GM12891 (cell line): ENCODE results near the gene UNC5C.

Experiments
- POLR2A ChIP-seq: IDR thresholded peaks from 2 replicates; pipeline ENCODE4 v1.6.1; 2011; ENCODE audit warnings: low read depth, low read length, control low read depth
- POLR2AphosphoS5 ChIP-seq: IDR thresholded peaks from 2 replicates; pipeline ENCODE4 v1.6.1; 2011; ENCODE audit warnings: low read depth, low read length, control low read depth
- POU2F2 ChIP-seq: IDR thresholded peaks from 2 replicates; pipeline ENCODE4 v1.6.1; 2011; ENCODE audit warnings: low read depth, mild to moderate bottlenecking, control low read depth, low read length, moderate library complexity
- SPI1 ChIP-seq: IDR thresholded peaks from 2 replicates; pipeline ENCODE4 v1.6.1; 2011; ENCODE audit warnings: low read depth, low read length, control low read depth

GRCh38 chr4:95198961-95199360, 349.8 kb downstream of the UNC5C start:
- TF ChIP-seq POLR2AphosphoS5: no peak
- TF ChIP-seq POLR2A: no peak
- TF ChIP-seq POU2F2: no peak
- TF ChIP-seq SPI1: no peak
